ENCODE results near the gene ZPBP2. TPM values are rescaled to one million over a fixed set of nuclear protein-coding genes. Genes with fewer than 3 reads are reported as not detected.
"Not testable (repeated sequence)": the region's sequence is repeated elsewhere in the genome, so short reads cannot be mapped to it uniquely, and the experiment has no call there.

ZPBP2 gene
- polyA plus RNA-seq, 3 donors, result not detected

DNA sequence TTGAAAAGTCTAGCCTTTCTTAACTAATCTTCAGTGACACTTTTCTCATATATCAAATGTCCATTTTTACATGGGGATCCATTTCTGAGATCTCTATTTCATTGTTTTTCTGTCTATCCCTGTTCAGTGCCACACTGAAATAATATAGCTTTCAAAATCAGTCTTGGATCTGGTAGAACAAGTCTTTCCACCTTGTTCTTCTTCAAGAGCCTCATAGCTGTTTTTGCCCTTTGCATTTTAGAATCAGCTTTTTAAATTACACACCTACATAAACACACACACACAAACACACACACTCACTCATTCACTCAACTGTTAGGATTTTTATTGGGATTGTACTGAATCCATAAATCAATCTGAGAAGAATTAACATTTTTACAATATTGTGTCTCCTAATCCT is 31.2 kb downstream of the ZPBP2 start:
- DNase-seq (ENCODE audit: extremely low read depth in 1 of 11, low read depth in 9 of 11, low spot score in 4 of 11), result no peak

DNA sequence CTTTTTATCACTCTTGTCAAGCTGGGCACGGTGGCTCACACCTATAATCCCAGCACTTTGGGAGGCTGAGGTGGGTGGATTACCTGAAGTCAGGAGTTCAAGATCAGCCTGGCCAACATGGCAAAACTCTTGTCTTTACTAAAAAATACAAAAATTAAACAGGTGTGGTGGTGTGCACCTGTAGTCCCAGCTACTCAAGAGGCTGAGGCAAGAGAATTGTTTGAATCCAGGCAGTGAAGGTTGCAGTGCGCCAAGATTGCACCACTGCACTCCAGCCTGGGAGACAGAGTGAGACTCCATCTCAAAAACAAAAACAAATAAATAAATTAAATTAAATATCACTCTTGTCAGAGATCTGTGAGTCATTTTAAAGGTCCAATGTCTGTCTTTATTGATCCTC is 34.0 kb downstream of the ZPBP2 start:
- DNase-seq (ENCODE audit: extremely low read depth in 1 of 11, low read depth in 9 of 11, low spot score in 4 of 11), result not testable (repeated sequence)

DNA sequence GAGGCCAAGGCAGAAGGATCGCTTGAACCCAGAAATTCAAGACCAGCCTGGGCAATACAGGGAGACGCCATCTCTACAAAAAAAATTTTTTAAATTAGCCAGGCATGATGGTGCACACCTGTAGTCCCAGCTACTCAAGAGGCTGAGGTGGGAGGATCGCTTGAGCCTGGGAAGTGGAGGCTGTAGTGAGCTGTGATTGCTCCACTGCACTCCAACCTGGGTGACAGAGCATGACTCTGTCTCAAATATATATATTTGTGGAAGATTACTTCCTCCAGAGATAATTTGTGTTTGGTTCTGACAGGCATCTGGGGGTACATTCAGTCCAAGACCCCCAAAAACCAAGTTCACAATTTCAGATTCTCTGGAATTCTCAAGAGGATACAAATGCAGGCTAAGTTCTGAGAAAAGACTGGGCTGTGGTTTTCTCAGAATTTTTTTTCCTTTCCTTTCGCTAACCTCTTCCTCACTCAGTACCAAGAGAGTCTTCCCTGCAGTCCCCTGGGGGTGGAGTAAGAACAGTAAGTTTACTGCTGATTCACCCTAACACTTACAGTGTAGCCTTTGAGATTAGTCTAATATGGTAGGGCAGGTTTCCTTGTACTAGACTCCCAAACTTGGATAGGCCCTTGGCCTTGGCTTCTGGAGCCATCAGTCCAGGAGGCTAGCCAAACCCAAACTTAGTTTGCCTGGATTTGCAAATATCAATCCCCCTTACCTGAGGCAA is 35.3 kb downstream of the ZPBP2 start:
- DNase-seq (ENCODE audit: extremely low read depth in 1 of 11, low read depth in 9 of 11, low spot score in 4 of 11), result no peak

DNA sequence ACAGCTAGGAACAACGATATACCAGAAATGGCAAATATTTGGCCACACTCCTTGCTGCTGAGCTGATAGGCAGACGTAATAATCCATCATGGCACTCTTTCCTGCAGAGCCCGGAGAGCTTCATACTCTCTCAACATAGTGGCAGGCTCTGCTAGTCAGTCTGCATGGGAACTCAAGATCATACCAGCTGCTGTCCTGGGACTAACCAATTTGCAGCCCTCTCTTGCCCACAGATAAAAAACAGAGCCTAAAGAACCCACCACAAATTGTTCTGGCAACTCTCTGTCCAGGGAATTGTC is 36.9 kb downstream of the ZPBP2 start:
- DNase-seq (ENCODE audit: extremely low read depth in 1 of 11, low read depth in 9 of 11, low spot score in 4 of 11), result no peak

DNA sequence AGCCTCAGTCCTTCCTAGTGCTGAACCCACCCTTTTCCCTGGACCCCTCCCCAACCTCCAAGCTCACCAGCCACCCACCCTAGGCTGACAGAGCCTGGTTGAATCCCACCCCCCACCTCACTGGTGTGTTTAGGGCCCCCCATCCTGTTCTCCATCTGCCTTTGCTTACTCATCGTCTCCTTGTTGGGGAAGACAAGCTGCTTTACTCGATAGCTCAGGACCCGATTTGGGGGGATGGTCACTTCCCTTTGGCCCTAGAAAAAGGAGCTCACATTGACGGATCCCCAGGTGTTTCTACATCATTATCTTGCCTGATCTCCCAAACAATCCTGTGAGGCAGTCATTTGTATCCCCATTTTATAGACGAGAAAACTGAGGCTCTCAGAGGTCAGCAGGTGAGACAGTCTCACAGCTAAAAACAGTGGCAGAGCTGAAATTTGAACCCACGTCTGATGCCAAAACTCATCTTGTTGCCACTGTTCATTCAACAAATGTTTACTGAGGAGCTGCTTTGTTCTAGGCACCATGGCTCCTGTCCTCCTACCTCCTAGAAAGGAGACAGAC is 40.9 kb downstream of the ZPBP2 start:
- DNase-seq (ENCODE audit: extremely low read depth in 1 of 11, low read depth in 9 of 11, low spot score in 4 of 11), result no peak

DNA sequence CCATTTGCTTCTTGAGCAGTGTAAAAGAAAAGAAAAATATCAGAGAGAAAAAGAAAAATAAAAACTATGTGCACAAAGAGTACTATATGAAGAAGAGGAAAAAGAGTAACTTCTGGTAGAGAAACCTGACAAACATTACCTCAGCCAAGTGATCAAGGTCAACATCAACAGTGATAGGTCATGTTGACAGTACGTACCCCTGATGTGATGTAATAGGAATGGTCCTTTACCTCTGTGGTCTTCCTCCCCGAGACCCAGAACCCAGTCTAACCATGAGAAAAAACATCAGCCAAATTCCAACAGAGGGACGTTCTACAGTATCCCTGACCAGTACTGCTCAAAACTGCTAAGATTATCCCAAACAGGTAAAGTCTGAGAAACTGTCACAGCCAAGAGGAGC is 46.0 kb downstream of the ZPBP2 start:
- DNase-seq (ENCODE audit: extremely low read depth in 1 of 11, low read depth in 9 of 11, low spot score in 4 of 11), result no peak

DNA sequence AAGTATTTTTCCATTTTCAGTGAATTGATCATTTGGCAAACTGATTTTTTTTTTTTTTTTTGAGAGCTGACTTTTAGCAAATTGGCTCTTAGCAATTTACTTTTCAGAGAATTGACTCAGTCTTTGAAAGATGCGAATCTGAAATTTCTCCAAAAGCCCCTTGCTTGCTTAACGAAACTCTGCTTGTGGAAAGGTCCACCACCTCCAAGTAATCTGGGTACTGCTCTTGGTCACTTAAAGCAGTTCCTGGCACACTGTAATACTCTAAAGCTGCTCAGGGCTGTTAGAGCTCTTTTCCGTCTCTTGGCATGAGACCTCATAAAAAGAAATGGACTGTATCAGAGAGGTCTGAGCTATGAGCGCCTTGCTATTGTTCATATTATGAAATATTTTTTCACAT is 47.6 kb downstream of the ZPBP2 start:
- no peak for DNase-seq (ENCODE audit: extremely low read depth in 1 of 11, low read depth in 9 of 11, low spot score in 4 of 11)

DNA sequence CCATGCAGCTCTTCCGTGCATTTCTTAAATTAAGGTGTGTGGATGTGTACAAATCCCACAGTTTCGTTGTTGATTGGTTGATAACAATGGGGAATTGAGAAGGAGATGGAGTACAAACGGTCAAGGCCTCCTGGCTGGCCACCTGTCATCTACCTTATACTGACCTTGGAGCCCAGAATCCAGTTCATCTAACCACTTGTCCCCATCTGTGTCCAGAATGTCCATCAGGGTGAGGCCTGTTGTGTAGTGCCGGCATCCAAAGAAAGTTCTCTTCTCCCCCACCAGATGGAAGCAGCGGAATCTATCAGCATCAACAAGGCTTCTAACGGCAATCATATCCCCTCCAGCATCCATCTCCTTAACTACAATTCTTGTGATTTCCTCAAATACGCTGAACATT is 48.9 kb downstream of the ZPBP2 start:
- no peak for DNase-seq (ENCODE audit: extremely low read depth in 1 of 11, low read depth in 9 of 11, low spot score in 4 of 11)

DNA sequence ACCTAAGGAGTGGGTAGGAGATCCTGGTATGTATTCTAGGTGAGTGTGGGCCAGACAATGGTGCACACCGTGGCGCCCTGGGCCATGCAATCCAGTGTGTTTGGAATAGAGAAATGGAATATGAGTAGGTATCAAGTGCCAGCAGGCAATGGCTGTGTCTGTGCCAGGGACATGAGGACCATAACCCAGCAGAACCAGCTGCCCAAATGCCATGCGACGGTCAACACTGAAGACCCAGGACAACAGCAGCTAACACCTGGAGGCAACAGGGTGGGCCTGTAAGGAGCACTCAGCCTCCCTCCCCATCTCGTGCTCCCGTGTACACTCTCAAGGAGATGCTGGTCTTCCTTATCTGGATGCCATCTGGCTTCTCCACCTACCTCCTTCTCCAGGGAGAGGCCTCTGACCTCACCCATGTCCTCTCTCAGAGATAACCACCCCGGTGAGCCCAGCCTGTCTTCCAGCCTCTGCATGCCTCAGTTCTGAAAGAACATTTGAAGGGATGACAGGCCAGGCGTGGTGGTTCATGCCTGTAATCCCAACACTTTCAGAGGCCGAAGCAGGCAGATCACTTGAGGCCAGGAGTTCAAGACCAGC is 51.2 kb downstream of the ZPBP2 start:
- no peak for DNase-seq (ENCODE audit: extremely low read depth in 1 of 11, low read depth in 9 of 11, low spot score in 4 of 11)

DNA sequence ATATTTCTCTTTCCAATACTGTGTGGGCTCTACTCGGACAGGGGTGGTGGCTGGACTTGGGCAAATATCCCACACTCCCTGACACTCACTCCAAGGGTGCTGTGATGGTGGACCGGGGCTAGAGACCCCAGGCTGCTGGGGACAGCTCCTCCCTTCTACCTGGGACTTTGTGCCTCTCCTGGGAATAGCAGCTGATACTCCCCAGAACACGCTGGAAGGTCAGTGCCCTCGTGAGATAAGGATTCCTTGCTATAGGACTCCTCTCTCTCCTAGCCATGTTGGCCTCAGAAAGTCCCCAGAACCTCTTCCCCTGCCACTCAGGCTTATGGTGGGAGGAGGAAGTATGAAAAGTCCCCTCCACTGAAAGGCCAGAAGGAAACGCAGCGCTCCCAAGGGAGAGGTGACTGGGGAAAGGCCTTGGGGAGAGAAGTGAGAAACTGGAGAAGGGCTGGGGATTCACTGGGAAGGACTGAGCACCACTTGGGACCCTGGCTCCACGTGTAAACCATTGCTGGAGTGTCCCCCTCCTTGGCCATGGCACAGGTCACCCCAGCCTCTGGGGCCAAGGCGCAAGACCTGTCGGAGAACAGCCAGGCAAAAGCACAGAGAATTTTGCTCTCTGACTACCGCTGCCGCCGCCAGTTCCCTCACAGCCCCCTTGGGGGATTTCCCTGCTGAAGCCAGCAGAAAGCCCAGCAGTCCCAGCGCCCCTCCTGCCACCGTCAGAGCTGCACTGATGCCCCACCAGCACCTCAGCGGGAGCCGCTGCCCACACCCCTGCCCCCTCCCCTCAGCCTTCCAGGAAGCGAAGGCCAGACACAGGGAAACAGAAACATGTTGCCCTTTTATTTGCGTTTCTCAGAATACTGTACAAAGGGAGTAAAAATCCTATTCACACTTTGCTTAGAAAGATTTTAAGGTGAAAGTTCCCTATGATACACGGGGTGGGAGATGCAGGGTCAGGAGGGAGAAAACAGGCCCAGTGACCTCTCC is 52.5 kb downstream of the ZPBP2 start:
- DNase-seq (ENCODE audit: extremely low read depth in 1 of 11, low read depth in 9 of 11, low spot score in 4 of 11), result no peak

DNA sequence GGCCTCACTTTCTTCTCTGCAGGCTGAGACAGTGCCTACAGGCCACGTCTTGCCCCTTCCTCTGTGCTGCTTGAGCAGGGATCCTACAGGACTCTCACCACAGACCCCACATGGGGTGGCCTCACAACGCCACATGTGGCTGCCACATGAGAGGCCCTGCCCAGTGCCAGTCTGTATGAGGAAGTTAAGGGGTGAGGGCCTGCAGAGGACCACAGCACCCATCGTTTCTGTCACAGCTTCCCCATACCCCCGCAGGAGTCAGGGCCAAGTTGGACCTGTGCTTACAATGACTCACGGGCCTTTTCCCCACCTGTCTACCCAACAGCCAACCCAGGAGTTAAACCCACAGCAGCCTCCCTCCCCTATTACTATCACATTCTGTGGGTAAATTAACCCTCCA is 53.3 kb downstream of the ZPBP2 start:
- no peak for DNase-seq (ENCODE audit: extremely low read depth in 1 of 11, low read depth in 9 of 11, low spot score in 4 of 11)

DNA sequence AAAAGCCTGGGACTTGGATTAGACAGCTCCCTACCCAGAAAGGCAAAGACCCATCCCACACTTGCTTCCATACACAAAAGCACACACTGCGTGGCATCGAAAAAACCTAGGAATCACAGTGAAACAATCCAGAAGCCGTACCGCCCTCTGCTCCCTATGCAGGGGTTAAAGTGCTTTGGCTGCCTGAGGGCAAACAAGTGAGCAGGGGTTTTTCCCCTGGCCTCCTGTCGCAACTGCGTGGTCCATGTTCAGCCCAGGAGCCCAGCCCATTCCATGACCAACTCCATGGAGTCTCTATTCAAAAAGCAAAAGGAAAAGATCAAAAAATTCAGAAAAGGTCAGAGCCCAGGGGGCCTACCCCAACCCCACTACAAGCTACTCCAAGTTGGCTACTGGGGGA is 54.0 kb downstream of the ZPBP2 start:
- no peak for DNase-seq (ENCODE audit: extremely low read depth in 1 of 11, low read depth in 9 of 11, low spot score in 4 of 11)

DNA sequence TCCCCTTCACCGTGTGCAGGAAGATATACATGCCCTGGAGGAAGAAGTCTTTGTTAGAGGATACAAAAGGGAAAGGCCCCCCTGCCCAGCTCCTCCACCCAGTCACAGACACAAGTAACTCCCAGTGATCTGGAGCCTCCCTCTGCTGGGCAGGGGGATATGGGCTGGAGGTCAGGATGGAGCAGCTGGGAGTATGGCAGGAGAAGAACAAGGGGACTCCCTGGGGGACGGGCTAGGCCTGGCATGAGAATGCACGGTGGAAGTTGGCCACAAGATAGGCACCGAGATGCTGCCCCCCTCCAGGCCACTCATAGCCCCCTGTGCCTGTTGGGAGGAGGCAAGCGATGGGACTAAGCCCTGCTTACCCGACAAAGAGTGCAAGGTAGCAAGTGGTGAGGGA is 55.2 kb downstream of the ZPBP2 start:
- DNase-seq (ENCODE audit: extremely low read depth in 1 of 11, low read depth in 9 of 11, low spot score in 4 of 11), result no peak

DNA sequence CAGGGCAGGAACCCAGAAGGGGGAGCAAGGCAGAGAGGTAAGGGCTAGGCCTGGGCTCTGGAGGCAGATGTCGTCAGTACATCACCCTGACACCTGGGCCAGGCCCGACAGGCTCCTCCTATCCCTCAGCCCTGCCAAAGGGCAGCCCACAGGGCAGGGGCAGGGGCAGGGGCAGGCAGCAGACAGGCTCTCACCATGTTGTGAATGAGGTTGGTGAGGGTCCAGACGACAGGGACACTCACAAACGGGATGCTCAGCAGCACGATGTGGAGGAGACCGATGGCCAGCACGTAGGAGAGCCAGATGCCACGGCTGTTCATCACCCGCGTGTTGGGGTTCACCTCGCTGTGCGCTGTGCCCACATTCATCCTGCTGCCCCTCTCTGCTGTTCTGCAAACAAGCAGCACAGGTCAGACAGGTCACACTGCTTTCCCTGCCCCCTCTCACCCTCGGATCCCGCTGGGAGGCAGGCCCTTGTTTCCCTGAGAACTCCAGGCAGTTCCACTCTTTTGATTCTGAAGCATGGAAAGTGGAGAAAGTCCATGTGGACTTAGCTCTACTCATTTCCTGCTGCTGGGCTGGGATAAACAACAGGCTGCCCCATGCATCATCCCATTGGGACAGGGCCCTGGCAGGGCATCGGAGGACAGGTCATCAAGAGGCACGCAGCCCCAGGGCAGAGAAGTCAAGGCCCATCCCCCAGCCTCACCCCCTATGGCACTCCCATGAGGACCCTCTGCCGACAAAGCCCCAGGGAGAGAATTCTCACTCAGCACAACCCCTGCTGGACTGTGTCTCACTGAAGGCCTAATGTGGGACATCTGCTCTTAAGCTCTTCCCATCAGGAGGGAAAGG is 56.1 kb downstream of the ZPBP2 start:
- DNase-seq (ENCODE audit: extremely low read depth in 1 of 11, low read depth in 9 of 11, low spot score in 4 of 11), result no peak

DNA sequence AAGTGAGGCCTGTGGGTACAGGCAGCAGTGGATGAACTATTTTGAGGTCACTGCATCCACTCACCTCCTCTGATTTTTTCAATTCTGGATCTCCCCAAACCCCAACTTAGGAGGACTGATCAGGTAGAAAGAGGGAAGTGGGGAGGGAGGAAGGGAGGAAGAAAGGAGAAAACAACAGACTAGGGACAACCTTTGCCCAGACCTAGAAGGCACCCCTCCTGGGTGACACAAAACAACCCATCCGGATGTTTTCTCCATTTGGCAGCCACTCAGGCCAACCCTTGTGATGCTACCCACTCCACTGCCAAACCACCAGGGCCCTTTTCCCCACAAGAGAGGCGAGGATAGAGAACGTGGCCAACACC is 56.7 kb downstream of the ZPBP2 start:
- DNase-seq (ENCODE audit: extremely low read depth in 1 of 11, low read depth in 9 of 11, low spot score in 4 of 11), result no peak

DNA sequence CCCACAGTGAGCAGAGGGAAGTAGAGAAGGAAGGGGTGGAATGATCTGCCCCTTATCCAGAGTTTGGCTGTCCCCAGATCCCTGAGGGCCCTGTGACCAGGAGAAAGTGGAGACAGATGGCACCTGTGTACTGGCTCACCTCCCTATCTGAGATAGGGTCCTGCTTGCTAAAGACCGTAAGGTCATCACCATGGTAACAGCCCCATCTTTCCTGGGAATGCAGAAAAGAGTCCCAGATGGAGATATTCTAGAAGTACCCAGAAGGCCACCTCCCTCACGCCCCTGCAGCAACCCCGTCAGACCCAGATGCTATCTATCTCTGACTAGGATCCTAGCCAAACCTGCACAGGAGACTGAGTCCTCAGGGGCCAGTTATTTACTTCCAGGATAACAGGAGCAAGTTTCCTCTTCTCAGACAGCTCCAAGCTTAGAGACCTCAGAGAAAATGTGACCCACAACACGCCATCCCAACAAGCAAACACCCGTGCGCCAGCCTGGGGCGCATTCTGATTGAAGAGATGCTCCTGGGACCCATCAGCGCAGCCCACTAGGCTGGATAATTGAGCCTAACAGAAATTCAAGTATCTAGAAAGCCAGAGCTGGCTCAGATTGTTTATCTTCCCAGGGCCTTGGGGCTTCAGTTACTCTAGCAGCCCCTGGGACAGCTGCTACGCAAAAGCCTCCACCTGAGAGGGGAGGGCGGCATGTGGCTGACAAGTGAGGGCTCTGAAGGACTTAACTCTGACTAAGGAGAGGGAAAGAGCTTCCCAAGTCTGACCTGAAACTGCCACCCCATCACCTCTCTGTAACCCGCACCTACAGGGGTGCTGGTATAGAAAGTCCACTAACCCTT is 57.5 kb downstream of the ZPBP2 start:
- DNase-seq (ENCODE audit: extremely low read depth in 1 of 11, low read depth in 9 of 11, low spot score in 4 of 11), result no peak

DNA sequence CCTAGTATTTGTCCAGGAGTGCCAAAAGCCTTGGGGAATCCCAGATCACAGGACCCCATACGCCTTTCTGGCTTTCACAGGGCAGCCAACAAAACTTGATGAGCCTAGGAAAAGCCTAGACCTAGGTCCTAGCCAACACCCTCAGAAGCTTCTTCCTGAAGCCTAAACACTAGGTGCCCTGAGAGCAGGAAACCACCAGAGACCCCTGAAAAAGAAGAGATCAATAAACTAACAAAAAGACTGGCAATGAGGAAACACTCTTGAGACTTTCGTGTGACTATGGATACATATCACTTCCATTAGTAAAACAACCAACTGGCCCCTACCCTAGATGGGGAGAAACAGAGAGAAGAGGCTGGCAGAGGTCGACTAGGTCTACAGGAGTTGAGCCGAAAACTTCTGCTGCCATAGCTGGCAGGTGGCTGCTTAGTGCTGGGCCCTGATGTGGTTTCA is 58.2 kb downstream of the ZPBP2 start:
- no peak for DNase-seq (ENCODE audit: extremely low read depth in 1 of 11, low read depth in 9 of 11, low spot score in 4 of 11)

DNA sequence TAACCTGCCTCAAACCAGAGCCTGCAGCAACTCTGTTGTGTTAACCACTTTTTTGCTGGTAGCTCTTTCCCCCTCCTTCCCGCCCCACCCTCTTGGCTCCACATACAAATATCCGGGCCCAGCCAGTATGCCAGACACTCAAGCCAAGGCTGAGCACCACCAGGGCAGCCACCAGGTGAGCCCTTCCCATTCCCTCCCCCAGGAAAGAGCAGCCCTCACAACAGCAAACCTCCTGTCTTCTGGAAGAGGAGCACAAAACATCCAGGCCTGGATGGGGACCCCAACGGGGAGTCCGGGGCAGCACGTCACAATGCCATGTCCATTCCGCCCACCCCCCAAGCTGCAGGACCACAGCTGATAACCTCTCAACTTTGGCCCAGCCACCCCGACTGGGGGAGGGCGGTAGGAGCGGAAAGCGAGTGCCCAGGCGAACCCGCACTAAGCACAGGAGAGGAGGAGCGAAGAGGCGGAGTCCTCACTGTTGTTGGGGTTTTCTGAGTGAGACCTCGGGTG is 58.6 kb downstream of the ZPBP2 start:
- no peak for DNase-seq (ENCODE audit: extremely low read depth in 1 of 11, low read depth in 9 of 11, low spot score in 4 of 11)

Data from renal cortex interstitium (tissue), 11 donors.